Astrocyte of the cerebellum (primary cell): ENCODE data around the gene SYT9.
"Not testable (repeated sequence)": the region's sequence is repeated elsewhere in the genome, so short reads cannot be mapped to it uniquely, and the experiment has no call there.

Experiments
- DNase-seq: peaks from one replicate; pipeline ENCODE4 v3.0.0-alpha.2; 2011; ENCODE audit warnings: low read depth
- H3K4me3 ChIP-seq: 2 replicates; pipeline ENCODE4 v1.5.1; 2011; ENCODE audit warnings: mild to moderate bottlenecking, low read depth, low read length, moderate library complexity
- CTCF ChIP-seq: IDR thresholded peaks from 2 replicates; pipeline ENCODE4 v1.5.1; 2012; ENCODE audit warnings: low read length, low read depth, moderate library complexity, mild to moderate bottlenecking; ENCODE audit errors: missing control alignments
- in situ Hi-C: cut with HindIII; loops from 2 replicates; pipeline ENCODE4 v1.10.0; 2017; ENCODE audit warnings: low sequenced_read_pairs

The SYT9 gene

GRCh38 chr11:7320306-7320705 lies 68.6 kb downstream of the SYT9 start:
- DNase-seq: peak; percentile 1
- H3K4me3 ChIP-seq: no peak overlapping the region
- in situ Hi-C loops: no loop called here
- no peak for TF ChIP-seq CTCF

DNA sequence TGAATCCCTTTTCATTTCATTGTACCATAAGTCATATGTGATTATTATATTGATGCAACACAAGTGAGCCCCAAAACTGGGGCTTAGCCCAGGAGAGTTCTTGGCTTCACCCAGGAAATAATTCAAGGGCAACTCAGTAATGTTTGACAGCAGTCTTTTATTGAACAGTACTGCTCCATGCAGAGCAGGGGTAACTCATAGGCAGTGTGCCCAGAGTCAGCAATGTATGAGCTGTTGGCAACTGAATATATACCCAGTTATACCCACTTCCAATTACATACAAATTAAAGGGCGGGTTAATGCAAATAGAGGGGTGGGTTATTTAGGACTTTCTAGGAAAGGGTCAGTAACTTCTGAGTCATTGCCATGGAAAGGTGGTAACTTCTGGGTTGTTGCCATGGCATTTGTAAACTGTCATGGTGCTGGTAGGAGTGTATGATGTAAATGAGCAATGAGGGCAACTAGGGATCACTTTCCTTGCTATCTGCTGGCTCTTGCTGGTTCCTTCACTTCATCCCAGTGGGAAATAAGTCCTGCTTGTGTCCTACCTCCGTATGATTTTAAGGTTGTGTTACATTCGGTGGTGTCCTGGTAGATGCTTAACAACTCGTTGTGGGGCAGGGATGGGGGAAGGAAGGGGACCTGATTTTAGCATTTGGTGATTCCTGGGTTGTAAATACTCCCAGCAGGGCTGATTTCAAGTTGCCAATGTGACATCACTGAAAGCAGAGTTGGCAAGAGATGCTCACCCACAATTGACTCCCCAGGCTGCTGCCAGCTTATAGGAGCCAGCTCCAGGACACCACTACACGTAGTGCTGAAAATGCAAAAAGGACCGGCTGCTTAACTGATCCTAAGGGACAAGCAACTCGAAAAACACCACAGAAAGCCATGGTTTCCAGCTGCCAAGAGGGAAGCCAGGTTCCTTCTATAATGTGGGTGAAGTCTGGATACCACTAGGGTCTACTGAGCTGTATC lies 70.1 kb downstream of the SYT9 start:
- no peak for TF ChIP-seq CTCF
- H3K4me3 ChIP-seq: no peak overlapping the region
- DNase-seq: no peak
- in situ Hi-C loops: no loop called here

GRCh38 chr11:7332451-7332850 lies 80.7 kb downstream of the SYT9 start:
- no peak overlapping the region for H3K4me3 ChIP-seq
- DNase-seq: no peak
- in situ Hi-C loops: no loop called here
- no peak for TF ChIP-seq CTCF

DNA sequence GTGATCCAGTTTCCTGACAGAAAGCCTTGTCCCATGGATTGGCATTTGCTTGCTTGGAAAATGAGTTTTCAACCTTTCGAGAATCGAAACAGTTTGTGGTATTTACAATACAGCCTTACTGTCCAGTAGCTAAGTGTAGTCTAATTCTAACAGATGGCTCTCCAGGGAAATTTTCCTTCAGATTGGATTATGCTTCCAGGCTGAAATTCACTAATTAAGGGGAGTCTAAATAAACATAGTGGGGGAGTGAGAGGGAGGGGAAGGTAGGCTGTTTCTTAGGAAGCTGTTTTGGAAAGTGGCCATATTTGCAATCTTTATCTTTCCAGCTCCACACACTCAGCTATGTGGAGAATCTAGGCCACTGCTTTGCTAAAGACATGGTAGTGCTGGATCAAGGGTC lies 81.3 kb downstream of the SYT9 start:
- TF ChIP-seq CTCF: no peak
- in situ Hi-C loops: no loop called here

GRCh38 chr11:7335442-7335841 lies 83.7 kb downstream of the SYT9 start:
- DNase-seq, H3K4me3 ChIP-seq, in situ Hi-C loops: not testable (repeated sequence)

More for the DNA sequence above, 81.3 kb downstream of the SYT9 start:
- H3K4me3 ChIP-seq: no peak overlapping the region
- no peak for DNase-seq

DNA sequence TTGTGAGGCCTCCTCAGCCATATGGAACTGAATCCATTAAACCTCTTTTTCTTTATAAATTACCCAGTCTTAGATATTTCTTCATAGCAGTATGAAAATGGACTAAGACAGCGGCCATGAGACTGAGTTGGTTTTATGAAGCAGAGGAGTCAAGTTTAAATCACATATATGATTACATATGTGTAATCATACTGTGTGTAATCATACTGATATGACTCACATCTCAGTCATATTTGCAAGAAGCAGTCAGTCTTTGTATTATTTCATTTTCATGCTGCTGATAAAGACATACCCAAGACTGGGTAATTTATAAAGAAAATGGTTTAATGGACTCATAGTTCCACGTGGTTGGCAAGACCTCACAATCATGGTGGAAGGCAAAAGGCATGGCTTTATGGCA lies 89.8 kb downstream of the SYT9 start:
- DNase-seq: no peak
- H3K4me3 ChIP-seq: no peak overlapping the region
- in situ Hi-C loops: no loop called here
- TF ChIP-seq CTCF: no peak

DNA sequence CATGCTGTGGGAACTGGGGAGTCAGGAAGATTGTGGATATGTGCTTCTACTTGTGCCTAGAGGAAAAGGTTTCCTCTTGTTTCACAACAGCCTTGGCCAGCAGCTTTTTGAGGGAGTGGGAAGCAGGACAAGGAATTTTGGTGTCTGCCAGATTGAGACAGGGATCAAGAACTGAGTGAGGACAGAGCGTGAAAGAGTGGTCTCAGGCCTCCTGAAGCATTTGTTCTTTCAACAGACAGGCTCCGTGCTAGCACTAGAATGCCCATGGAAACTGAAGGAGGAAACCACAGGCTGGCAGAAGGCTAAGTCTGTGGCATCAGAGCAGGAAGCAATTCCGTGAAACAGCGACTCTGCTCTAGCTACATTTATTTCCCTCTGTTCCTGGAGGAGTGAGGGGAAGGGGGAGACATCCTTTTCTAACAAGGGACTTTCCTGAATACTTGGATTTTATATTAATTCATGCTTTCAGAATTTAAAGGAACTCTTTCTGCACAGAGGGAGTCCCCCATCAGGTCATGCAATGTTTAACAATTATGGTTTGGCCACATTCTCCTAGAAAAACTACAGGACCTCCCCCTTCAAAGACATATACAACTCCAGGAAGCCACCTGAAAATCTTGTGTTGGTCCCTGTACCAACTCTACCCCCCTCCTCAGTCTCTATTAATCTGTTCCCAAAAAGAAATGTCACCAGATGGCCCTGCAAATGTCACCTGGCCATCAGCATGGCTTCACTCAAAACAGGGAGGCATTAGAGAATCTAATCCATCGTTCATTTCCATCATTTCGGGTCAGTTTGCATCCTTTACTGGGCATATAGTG lies 96.1 kb downstream of the SYT9 start:
- no peak overlapping the region for H3K4me3 ChIP-seq
- no peak for DNase-seq
- in situ Hi-C loops: no loop called here
- TF ChIP-seq CTCF: no peak
